Ovary (tissue), 3 donors: Measurements from ENCODE around the gene PRKD1.

Experiments used
- CTCF ChIP-seq, 3 donors: fragments of 450-650 bp in 2 of 3; fragments of 200-600 bp in 1 of 3; IDR thresholded peaks; one replicate each; pipeline versions ENCODE4 v1.5.1 to v1.8.0; 2016 to 2022; ENCODE audit warnings: antibody characterized with exemption in 3 of 3, mild to moderate bottlenecking in 1 of 3
- POLR2A ChIP-seq: fragments of 450-650 bp; IDR thresholded peaks from one replicate; pipeline ENCODE4 v1.6.1; 2017; ENCODE audit warnings: antibody characterized with exemption, mild to moderate bottlenecking, moderate library complexity
- donor health status: DM: no; HTN: no; CAD: no.

- no peak for TF ChIP-seq POLR2A
- TF ChIP-seq CTCF (IDR thresholded peaks at IDR 0.05) = no peak
These were observed 138.2 kb downstream of the PRKD1 start for GRCh38 chr14:29789475-29789874.
